HG02981 (cell line): ENCODE data around the gene UQCR11.
A peak's percentile ranks its signal among the peaks of the same experiment; 100 is the strongest.

Source experiments
- ATAC-seq: cut with Tn5 transposase; IDR thresholded peaks from one replicate; pipeline ENCODE4 v1.9.1; 2021; ENCODE audit warnings: mild to moderate bottlenecking, moderate library complexity; ENCODE audit not compliant: unreplicated experiment

UQCR11 gene

DNA sequence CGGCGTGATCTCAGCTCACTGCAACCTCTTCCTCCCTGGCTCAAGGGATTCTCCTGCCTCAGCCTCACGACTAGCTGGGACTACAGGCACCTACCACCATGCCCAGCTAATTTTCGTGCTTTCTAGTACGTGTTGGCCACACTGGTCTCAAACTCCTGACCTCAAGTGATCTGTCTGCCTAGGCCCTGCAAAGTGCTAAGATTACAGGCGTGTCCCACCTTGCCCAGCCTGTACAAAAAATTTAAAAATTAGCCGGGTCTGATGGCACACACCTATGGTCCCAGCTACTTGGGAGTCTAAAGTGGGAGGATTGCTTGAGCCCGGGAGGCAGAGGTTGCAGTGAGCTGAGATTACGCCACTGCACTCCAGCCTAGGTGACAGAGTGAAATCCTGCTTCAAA, 32.5 kb downstream of the UQCR11 start:
- ATAC-seq = no peak

DNA sequence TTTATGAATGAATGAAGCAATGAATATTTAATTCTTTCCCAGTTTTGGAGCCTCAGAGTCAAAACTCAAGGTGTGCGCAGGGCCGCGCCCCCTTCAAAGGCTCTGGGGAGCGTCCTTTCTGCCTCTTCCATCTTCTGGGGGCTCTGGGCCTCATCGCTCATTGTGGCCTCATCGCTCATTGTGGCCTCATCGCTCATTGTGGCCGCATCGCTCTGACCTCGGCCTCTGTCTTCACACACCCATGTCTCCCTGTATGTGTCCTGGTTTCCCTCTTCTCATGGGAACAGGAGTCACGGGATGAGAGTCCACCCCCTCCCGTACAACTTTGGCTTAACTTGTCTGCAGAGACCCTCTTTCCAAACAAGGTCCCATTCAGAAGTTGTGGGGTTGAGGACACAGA, 33.9 kb downstream of the UQCR11 start:
- no peak for ATAC-seq

DNA sequence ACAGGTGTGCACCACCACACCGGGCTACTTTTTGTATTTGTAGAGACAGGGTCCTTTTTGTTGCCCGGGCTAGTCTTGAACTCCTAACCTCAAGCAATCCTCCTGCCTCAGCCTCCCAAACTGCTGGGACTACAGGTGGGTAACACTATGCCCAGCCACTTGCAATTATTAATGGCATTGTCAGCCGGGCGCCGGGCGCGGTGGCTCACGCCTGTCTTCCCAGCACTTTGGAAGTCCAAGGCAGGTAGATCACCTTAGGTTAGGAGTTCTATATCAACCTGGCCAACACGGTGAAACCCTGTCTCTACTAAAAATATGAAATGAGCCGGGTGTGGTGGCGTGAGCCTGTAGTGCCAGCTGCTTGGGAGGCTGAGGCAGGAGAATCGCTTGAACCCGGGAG, 34.4 kb downstream of the UQCR11 start:
- ATAC-seq = no peak

DNA sequence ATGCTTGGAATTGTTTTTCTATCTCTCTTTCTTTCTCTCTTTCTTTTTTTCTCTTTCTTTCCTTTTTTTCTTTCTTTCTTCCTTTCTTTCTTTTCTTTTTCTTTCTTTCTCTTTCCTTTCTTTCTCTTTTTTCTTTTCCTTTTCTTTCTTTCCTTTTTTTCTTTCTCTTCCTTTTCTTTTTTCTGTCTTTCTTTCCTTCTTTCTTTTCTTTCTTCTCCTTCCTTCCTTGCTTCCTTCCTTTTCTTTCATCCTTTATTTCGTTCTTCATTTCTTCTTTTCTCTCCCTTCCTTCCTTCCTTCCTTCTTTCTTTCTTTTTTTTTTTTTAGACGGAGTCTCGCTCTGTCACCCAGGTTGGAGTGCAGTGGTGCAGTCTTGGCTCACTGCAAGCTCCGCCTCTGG, 35.3 kb downstream of the UQCR11 start:
- ATAC-seq = no peak

DNA sequence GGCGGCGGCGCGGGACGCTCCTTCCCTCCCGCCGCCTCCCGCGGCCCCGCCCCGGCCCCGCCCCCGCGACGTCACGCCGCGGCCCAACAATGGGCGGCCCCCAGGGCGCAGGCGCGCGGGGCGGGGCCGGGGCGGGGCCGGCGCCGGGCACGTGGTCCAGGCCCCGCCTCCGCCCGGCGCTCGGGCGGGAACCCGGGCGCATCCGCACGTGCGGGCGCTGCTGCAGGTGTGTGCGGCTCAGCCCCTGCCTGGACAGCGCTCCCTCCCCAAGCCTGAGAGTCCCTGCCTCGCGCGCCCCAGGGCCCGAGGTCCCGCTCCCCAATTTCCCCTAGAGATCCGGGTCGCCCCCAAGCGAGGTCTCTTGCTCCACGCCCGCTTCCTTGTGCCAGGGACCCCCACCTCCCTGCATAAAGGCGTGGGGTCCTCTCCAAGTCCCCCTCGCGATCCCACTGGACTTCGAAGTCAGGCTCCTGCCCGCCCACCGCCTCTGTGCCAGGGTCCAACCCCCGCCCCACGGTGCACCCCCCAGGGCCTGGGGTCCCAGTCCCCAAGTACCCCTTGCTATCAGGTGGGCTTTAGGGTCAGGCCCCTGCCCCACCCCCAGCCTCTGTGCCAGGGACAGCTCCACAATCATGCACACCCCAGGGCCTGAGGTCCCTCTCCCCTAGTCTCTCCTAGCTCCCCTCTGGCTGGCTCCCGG, 36.8 kb downstream of the UQCR11 start, which contains the start of gene MEX3D:
Gene MEX3D, minus strand, starts transcription at position 6 of the 700 bp plus-strand sequence. CDS start 267 bp downstream, outside the sequence.
- peak; percentile 57 for ATAC-seq

DNA sequence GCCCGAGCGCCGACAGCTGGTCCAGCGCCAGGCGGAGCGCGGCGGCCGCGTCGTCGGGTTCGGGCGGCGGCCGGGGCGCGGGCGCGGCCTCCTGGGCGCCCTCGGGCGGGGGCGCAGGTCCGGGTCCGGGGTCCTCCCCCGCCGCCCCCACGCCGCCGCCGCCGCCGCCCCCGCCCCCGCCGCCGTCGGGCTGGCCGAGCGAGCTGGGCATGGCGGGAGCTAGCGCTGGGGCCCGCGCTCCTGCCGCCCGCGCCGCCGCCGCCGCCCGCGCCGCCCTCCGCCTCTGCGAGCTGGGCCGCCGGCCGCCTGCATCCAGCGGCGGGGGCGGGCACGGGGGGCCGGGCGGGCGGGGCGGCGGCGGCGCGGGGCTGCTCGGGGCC, 37.4 kb downstream of the UQCR11 start:
- no peak for ATAC-seq

DNA sequence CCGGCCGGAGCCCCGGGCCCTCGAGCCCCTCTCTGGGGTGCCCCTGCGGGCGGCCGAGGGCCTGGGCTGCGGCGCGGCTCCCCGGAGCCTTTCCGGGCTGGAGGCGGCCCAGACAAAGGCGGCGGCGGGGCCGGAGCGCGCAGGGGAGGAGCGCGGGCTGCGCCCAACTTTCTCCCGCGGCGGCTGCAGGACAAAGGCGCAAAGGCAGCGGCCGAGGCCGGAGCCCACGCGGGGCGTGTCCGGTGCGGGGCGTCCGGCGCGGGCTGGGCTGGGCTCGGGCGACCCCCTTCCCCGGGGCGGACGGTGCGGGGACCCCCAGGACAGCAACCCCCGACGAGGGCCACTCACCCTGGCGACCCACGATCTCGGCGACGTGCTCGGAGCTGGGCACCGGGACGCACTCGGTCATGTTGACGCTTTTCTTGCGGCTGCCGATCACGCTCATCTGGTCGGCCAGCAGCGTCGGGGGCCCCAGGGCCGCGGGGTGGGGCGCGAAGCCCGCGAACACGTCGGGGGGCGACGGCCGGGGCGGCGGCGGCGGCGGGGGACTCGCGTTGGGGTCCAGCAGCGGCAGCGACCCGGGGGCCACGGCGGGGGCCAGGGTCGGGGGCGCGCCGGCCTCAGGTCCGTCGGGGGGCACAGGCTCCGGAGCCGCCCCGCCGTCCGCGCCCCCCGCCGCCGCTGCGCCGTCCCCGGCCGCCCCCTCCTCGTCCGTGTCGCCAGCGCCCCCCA, 38.0 kb downstream of the UQCR11 start:
- no peak for ATAC-seq

DNA sequence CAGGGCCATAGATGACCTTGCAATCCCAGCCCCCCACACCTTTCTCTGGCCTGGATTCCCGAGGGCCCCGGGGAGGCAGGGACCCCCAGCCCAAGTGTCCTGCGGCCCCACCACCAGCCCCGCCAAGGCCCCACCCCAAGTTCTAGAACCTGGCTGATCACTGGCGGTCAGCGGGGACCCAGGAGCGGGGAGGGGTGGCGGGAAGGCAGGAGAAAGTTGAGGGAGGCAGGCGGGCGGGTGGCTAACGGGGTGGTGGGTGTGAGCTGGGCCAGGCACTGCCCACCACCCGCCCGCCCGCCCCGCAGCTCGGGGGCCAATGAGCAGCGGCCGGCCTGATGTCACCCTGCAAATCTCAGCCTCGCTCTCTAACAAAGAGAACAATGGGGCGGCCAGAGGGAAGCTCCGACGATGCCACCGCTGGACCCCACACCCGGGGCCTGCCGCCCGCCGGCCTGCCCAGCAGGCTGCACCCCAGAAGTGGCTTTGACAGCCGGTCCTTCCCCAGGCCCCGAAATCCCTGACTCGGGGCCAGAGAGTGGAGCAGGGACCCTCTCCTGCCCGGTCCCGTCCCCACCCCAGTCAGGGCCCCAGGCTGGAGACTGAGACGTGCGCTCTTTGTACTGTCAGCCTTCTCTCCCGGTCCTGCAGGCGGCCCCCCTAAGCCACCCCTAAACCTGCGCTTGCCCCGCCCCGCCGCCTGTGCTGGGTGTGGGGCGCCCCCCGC, 38.7 kb downstream of the UQCR11 start:
- no peak for ATAC-seq

DNA sequence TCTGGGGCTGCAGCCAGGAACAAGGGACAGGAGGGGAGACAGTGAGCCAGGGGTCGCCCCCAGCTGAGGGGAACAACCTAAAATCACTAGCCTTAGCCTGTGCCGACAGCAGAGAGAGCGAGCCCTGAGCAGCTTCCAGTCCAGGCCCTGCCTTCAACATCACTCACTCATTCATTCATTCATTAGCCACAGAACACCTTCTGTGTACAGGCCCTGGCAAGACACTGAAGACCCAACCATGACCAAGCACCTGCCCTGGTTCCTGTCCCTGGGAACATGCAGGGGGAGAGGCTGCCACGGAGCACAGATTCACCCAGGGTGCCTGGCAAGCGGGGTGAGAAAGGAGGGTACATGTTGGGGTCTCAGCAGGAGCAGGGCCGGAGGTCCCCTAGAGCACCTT, 42.0 kb downstream of the UQCR11 start:
- ATAC-seq = no peak

DNA sequence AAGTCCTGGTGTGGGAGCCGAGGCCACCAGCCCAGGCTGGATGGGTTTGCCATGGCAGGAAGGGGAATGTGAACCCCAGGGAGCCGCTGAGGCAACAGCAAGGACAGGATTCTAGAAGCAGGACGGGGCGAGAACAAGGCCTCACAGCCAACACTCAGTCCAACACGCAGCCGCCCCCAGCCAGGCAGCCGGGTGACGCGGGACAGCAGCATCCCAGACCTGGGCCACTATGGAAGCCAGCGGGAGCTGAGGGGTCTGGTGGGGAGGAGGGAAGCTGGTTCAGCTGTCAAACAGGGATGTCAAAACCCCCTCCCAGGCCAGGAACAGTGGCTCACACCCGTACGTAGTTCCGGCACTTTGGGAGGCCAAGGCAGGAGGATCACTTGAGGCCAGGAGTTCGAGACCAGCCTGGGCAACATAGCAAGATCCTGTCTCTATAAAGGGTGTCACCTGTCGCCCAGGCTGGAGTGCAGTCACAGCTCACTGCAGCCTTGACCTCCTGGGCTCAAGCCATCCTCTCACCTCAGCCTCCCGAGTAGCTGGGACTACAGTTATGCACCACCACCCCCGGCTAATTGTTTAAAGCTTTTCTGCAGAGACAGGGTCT, 43.9 kb downstream of the UQCR11 start:
- ATAC-seq = no peak

DNA sequence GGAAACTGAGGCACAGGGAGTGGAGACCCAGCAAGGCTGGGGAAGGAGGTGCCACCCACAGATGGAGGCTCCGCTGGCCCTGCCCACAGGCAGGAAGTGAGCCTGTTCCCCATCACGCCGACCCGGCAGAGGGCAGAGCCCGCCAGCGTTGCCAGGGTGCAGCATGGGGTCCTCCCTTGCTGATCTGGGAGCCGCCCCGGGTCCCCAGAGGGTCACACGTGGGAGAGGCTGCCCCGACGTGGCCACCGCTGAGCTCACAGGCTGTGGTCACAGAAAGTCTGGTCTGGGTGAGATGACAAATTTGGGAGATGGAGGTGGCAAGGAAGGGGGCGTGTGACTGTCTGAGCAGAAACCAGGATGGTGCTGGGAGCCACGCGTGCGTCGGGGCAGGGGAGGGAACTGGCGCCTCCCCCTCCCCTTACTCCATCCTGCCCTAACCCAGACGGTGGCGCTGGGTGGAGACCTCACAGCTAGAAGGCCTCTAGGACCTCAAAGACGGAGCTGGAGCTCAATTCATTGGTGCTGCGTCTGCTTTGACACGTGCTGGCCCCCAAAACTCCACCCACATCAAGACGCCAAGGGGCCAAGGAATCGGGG, 44.9 kb downstream of the UQCR11 start:
- no peak for ATAC-seq

DNA sequence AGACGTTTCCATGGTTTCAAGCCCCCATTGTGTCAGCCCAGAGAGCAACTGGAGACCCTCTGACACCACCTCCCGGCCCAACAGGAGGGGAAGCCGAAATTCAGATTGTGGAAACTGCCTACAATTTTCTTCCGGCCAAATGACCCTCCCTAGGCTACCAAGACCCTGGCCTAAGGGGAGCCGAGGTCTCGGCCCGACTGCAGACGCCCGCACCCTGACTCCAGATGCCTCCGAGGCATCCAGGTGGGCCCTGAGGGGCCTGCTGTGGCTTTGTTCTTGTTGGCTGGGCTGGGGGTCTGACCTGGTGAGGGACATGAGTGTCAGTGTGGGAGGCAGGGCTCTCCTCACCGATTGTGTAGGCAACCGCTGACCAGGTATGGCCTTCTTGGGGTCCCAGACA, 46.7 kb downstream of the UQCR11 start:
- ATAC-seq = no peak

DNA sequence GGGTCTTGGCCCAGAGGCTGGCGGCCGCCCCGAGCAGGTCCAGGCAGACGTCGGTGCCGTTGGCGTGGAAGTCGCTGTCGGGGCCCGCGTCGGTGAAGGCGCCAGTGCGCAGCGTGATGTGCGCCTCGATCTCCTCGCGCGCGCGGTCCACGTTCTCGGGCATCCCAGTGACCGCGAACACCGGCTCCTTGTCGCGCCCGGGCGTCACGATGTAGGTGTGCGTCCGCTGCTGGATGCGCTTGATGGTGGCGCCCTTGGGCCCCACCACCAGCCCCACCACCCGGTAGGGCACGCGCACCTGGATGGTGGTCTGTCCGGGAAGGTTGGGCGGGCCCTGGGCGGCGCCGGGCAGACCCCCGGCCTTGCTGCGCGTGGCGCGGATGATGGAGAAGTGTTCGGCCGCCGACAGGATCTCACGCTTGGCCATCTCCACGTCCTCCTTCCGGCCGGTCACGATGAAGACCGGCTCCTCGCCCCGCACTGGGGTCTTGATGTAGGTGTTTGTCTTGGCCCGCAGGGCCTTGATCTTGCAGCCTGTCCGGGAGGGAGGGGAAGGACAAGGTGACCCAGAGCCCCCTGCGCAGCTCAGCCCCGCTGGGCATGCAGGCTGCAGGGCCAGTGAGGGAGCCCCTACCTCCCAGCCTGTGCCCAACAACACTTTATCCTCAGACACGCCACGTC, 48.7 kb downstream of the UQCR11 start:
- ATAC-seq = no peak

DNA sequence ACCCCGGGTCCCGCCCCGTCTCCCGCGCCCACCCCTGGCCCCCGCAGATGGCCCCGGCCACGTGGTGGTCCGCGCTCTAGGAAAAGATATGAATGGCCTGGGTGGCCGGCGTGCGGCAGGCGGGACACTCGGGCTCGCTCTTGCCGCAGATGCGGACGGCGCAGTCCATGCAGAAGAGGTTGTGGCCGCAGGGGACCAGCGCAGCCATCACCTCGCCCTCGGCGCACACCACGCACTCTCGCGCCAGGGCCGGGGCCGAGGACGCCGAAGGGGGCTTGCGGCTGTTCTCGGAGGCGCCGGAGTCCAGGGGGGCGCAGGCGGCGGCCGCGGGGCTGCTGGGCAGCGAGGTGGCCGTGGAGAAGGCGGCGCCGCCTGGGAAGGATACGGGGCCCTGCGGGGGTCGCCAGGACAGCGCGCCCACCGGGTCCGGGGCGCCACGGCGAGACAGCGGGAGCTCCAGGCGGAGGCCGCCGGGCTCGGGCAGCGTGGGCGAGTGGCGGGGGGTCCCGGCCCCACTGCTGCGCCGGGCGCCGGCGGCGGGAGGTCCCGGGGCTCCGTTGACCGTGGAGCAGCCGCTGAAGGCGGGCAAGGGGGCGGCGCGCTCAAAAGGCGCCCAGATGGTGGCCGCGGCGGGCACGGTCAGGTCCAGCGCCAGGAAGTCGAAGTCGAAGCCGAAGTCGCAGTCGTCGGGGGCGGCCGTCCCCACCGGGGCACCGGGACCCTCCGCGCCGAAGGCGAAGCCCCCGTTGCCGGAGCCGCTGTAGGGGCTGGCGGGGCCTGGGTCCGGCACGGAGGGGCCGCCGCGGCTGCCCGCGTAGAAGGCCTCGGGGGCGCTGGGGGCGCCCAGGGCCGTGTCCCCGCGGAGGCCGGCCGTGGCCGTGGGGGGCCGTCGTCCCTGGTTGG, 49.5 kb downstream of the UQCR11 start:
- ATAC-seq = no peak

DNA sequence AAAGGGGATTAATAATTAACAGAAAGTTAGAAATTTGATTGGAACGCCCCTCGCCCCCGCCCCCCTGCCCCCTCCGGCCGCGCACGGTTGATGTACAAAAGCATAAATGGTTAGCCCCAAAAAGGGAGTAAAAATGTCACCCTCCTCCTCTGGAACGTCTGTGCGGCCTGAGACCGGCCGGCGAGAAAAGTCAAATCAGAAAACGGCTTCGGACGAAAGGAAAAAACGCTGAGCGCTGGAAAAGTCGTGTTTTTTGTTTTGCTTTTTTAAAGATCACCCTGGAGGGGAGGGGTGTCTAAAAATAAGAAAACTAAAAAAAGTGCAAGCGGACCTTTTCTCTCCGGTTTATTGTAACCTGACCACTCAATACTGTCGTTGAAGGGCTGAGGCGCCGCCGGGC, 50.3 kb downstream of the UQCR11 start:
- ATAC-seq = no peak

DNA sequence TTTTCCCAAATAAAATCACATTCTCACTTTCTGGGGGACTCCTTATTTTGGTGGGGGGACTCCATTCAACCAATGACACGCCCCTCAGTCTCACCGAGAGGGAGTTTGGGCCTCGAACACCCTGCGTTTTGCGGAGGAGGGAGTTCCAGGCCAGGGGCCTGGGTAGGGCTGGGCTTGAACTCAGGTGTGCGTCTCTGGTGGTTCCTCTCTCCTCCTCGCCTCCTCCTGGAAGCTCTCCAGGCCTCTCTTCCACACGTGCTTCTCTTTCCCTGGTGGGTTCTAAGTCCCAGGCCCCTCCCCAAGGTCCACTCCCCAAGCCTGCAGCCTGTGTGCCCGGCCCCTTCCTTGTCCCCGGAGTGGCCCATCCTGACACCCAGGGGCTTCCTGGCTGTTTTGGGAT, 51.8 kb downstream of the UQCR11 start:
- ATAC-seq = no peak

DNA sequence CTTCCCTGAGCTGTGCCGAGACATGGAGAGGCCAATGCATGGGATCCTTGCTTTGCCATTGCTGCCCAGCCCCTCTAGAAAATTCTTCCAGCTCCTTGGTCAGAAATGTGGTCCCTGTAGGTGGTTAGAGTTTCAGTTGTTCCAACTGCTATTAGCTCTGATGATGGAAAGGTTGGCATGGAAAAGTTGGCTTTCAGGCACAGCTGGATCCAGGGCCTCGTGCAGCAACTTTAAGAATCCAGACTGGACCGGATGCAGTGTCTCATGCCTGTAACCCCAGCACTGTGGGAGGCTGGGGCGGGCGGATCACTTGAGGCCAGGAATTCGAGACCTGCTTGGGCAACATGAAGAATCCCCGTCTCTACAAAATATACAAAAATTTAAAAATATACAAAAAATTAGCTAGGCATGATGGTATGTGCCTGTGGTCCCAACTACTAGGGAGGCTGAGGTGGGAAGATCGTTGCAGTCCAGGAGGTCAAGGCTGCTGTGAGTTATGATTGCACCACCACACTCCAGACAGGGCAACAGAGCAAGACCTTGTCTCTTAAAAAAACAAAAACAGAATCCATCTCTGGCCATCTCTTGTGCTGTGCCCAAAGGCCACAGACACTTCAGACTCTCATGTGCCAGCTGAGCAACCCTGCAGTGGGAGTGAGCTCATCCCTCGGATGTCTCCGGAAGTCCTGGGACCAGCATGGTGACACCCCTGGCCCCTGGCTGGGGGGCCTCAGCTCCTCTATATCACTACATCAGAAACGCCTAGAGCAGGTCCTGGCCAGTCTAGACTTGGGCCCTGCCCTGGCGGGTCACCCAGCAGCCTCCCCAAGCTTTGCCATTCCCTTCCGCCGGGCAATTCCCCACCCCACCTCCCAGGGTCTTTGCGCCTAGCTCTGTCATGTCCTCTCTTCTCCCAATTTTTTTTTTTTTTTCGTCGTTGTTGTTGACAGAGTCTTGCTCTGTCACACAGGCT, 53.9 kb downstream of the UQCR11 start:
- no peak for ATAC-seq

DNA sequence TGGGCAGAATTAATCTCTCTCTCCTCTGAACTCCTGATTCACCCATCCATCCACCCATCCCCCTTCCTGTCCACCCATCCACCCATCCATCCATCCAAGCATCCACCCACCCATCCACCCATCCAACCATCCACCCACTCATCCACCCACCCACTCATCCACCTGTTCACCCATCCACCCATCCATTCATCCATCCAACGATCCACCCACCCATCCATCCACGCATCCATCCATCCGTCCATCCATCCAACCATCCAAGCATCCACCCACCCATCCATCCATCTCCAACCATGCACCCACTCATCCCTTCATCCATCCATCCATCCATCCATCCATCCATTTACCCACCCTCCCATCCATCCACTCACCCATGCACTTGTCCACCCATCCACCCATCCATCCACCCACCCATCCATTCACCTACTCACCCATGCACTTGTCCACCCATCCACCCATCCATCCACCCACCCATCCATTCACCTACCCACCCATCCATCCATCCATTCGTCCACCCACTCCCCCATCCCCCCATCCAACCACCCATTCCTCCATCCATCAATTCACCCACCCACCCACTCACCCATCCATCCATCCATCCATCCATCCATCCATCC, 55.8 kb downstream of the UQCR11 start:
- ATAC-seq = no peak
